K562 (cell line): Measurements from ENCODE around the gene CADM2.

Experiments
- CBX2 ChIP-seq: fragments of 200-600 bp; sonication (generic); IDR thresholded peaks from one replicate; pipeline ENCODE4 v1.6.1; 2012; ENCODE audit warnings: mild to moderate bottlenecking, low read length, inconsistent platforms; ENCODE audit not compliant: insufficient read depth, poor library complexity, severe bottlenecking
- CTCF ChIP-seq, 3 experiments: IDR thresholded peaks in 2 of 3; conservative IDR thresholded peaks in 1 of 3; 2 replicates each; pipeline ENCODE4 v1.5.1; 2011 to 2012; ENCODE audit warnings: low read length in 3 of 3, mild to moderate bottlenecking in 3 of 3, control low read depth in 2 of 3, improper control_type of control experiment in 1 of 3, inconsistent platforms in 1 of 3, low read depth in 1 of 3, mixed read lengths in 1 of 3, moderate library complexity in 1 of 3; ENCODE audit not compliant: insufficient read depth in 2 of 3
- E2F4 ChIP-seq: sonication (generic); formaldehyde crosslinking; IDR thresholded peaks from 2 replicates; pipeline ENCODE4 v1.8.0; 2022; ENCODE audit warnings: mild to moderate bottlenecking, low read depth, missing genetic modification reagents
- FOXJ3 ChIP-seq: sonication (generic); formaldehyde crosslinking; IDR thresholded peaks from 2 replicates; pipeline ENCODE4 v1.4.0; 2020; ENCODE audit warnings: mild to moderate bottlenecking, missing genetic modification reagents
- HNRNPL ChIP-seq: fragments of 200-400 bp; formaldehyde crosslinking; IDR thresholded peaks from 2 replicates; pipeline ENCODE4 v1.6.1; 2017; ENCODE audit warnings: low read depth, mild to moderate bottlenecking, low read length
- KDM4B ChIP-seq, 2 experiments: fragments of 450-650 bp in 1 of 2; sonication (generic) in 1 of 2; IDR thresholded peaks; 2 replicates each; pipeline ENCODE4 v1.6.1; 2016 to 2017; ENCODE audit warnings: borderline replicate concordance in 2 of 2, antibody characterized with exemption in 1 of 2, low read depth in 1 of 2, mild to moderate bottlenecking in 1 of 2
- MAFK ChIP-seq: IDR thresholded peaks from 2 replicates; pipeline ENCODE4 v1.6.1; 2011; ENCODE audit warnings: low read length, improper control_type of control experiment
- MAX ChIP-seq: sonication (generic); formaldehyde crosslinking; IDR thresholded peaks from 2 replicates; pipeline ENCODE4 v1.9.0; 2022; ENCODE audit warnings: mild to moderate bottlenecking, missing genetic modification reagents
- MEF2A ChIP-seq: IDR thresholded peaks from 2 replicates; pipeline ENCODE4 v1.6.1; 2011; ENCODE audit warnings: low read depth, mild to moderate bottlenecking, low read length, moderate library complexity; ENCODE audit not compliant: control insufficient read depth
- POLR2AphosphoS5 ChIP-seq: IDR thresholded peaks from 2 replicates; pipeline ENCODE4 v1.6.1; 2011; ENCODE audit warnings: mild to moderate bottlenecking, low read depth, low read length, moderate library complexity; ENCODE audit not compliant: control insufficient read depth, insufficient read depth
- PTBP1 ChIP-seq: fragments of 200-400 bp; formaldehyde crosslinking; IDR thresholded peaks from 2 replicates; pipeline ENCODE4 v1.6.1; 2017; ENCODE audit warnings: low read depth, low read length
- SOX6 ChIP-seq: fragments of 450-650 bp; IDR thresholded peaks from 2 replicates; pipeline ENCODE4 v1.6.1; 2014; ENCODE audit warnings: mild to moderate bottlenecking
- ZNF785 ChIP-seq: fragments of 250-450 bp; sonication (Bioruptor Pico); IDR thresholded peaks from 2 replicates; pipeline ENCODE4 v1.4.0; 2020; ENCODE audit warnings: mild to moderate bottlenecking

- TF ChIP-seq KDM4B (IDR thresholded peaks at IDR 0.05; ENCODE audit: borderline replicate concordance in 2 of 2, low read depth in 1 of 2) (no peak), PTBP1 (no peak), HNRNPL (no peak), FOXJ3 (no peak), MAFK (no peak), E2F4 (CRISPR knock-in tag) (no peak), CBX2 (no peak), SOX6 (no peak), MEF2A (no peak), MAX (CRISPR knock-in tag) (no peak), CTCF (IDR thresholded peaks at IDR 0.05 in 2 of 3, conservative IDR thresholded peaks at IDR 0.05 in 1 of 3; ENCODE audit: insufficient read depth in 2 of 3, low read depth in 1 of 3, low read length in 3 of 3) (no peak), ZNF785 (CRISPR knock-in tag) (no peak), POLR2AphosphoS5 (no peak)
Measured at GRCh38 chr3:85142626-85143025, 183.8 kb downstream of the CADM2 start.
